Stomach (tissue), 4 donors: ENCODE measurements around the gene WIPI1.

Source experiments
- CTCF ChIP-seq, 7 experiments: fragments of 450-650 bp in 4 of 7; fragments of 200-600 bp in 3 of 7; sonication (generic) in 3 of 7; IDR thresholded peaks; one replicate each; pipeline ENCODE4 v1.5.1; 2016 to 2019; ENCODE audit warnings: antibody characterized with exemption in 7 of 7, control low read depth in 2 of 7, mild to moderate bottlenecking in 1 of 7
- EP300 ChIP-seq: sonication (generic); formaldehyde crosslinking; IDR thresholded peaks from one replicate; pipeline ENCODE4 v1.6.1; 2017; ENCODE audit warnings: antibody characterized with exemption
- POLR2A ChIP-seq, 4 donors: fragments of 450-650 bp; IDR thresholded peaks; one replicate each; pipeline ENCODE4 v1.6.1; 2016; ENCODE audit warnings: antibody characterized with exemption in 4 of 4, control low read depth in 2 of 4, mild to moderate bottlenecking in 1 of 4, moderate library complexity in 1 of 4
- POLR2AphosphoS5 ChIP-seq, 3 donors: sonication (generic); formaldehyde crosslinking; IDR thresholded peaks; one replicate each; pipeline ENCODE4 v1.6.1; 2016; ENCODE audit warnings: antibody characterized with exemption in 3 of 3

GRCh38 chr17:68462381-68463210 is 5.3 kb upstream of the WIPI1 start:
- peak in 5 of 7 experiments; percentile 26 to 80 (median 77) for TF ChIP-seq CTCF (IDR thresholded peaks at IDR 0.05)
- TF ChIP-seq POLR2AphosphoS5 (IDR thresholded peaks at IDR 0.05): peak in 1 of 3 donors; percentile 66
- no peak for TF ChIP-seq EP300
- TF ChIP-seq POLR2A (IDR thresholded peaks at IDR 0.05): no peak
